HepG2 (cell line): ENCODE data around the gene PLD2. TPM values are rescaled to one million over a fixed set of nuclear protein-coding genes. Genes with fewer than 3 reads are reported as not detected.

Source experiments
- CEBPG ChIP-seq: IDR thresholded peaks from 2 replicates; pipeline ENCODE4 v1.6.1; 2016
- DMTF1 ChIP-seq: sonication (generic); formaldehyde crosslinking; IDR thresholded peaks from 2 replicates; pipeline ENCODE4 v1.4.0; 2020; ENCODE audit warnings: mild to moderate bottlenecking, missing genetic modification reagents
- GATA4 ChIP-seq: sonication (generic); IDR thresholded peaks from 2 replicates; pipeline ENCODE4 v1.6.1; 2016; ENCODE audit warnings: antibody characterized with exemption, low read depth, borderline replicate concordance
- HES4 ChIP-seq: sonication (generic); formaldehyde crosslinking; IDR thresholded peaks from 2 replicates; pipeline ENCODE4 v1.9.0; 2021; ENCODE audit warnings: mild to moderate bottlenecking, missing genetic modification reagents, borderline replicate concordance
- HIVEP1 ChIP-seq: sonication (generic); formaldehyde crosslinking; IDR thresholded peaks from 2 replicates; pipeline ENCODE4 v1.4.0; 2020; ENCODE audit warnings: mild to moderate bottlenecking, missing genetic modification reagents
- IRF9 ChIP-seq: sonication (generic); formaldehyde crosslinking; IDR thresholded peaks from 2 replicates; pipeline ENCODE4 v1.8.0; 2022; ENCODE audit warnings: missing genetic modification reagents, mild to moderate bottlenecking, borderline replicate concordance
- KLF13 ChIP-seq: sonication (generic); formaldehyde crosslinking; IDR thresholded peaks from 2 replicates; pipeline ENCODE4 v1.4.0; 2020; ENCODE audit warnings: mild to moderate bottlenecking, missing genetic modification reagents
- PAXIP1 ChIP-seq: sonication (generic); formaldehyde crosslinking; conservative IDR thresholded peaks from 2 replicates; pipeline ENCODE4 v1.4.0; 2020; ENCODE audit warnings: mild to moderate bottlenecking, missing genetic modification reagents, moderate library complexity
- RAD21 ChIP-seq: fragments of 450-650 bp; formaldehyde crosslinking; IDR thresholded peaks from 2 replicates; pipeline ENCODE4 v1.5.0; 2020; ENCODE audit warnings: mild to moderate bottlenecking
- SUZ12 ChIP-seq: fragments of 150-350 bp; IDR thresholded peaks from 2 replicates; pipeline ENCODE4 v1.6.1; 2014; ENCODE audit warnings: low read depth, low read length
- ZBTB25 ChIP-seq: IDR thresholded peaks from 2 replicates; pipeline ENCODE4 v1.6.1; 2018; ENCODE audit warnings: missing genetic modification reagents
- ZFP62 ChIP-seq: sonication (generic); formaldehyde crosslinking; IDR thresholded peaks from 2 replicates; pipeline ENCODE4 v1.4.0; 2020; ENCODE audit warnings: missing genetic modification reagents
- ZNF20 ChIP-seq: sonication (generic); formaldehyde crosslinking; IDR thresholded peaks from 2 replicates; pipeline ENCODE4 v1.4.0; 2020; ENCODE audit warnings: mild to moderate bottlenecking, moderate library complexity, missing genetic modification reagents
- ZNF33B ChIP-seq: sonication (generic); formaldehyde crosslinking; IDR thresholded peaks from 2 replicates; pipeline ENCODE4 v1.5.1; 2020; ENCODE audit warnings: mild to moderate bottlenecking, missing genetic modification reagents
- ZNF543 ChIP-seq: sonication (generic); formaldehyde crosslinking; IDR thresholded peaks from 2 replicates; pipeline ENCODE4 v1.4.0; 2020; ENCODE audit warnings: mild to moderate bottlenecking, missing genetic modification reagents
- polyA plus RNA-seq, 8 experiments: library from polyadenylated mRNA; depleted of rRNA in 3 of 8; stranded (reverse) in 7 of 8; unstranded in 1 of 8; fragments of >200 nt; fragmentation: Illumina TruSeq in 4 of 8; extraction: Trizol in 4 of 8; gene quantifications; 2 replicates each; pipeline versions ENCODE4 v1.2.1 to v1.2.3, GENCODE V29; 2011 to 2016; ENCODE audit warnings: low read depth in 4 of 8, missing spikeins in 1 of 8, mixed read lengths in 1 of 8; ENCODE audit not compliant: insufficient read depth in 1 of 8
- total RNA-seq, 5 experiments: library from RNA; depleted of rRNA; stranded (reverse); fragments of >200 nt; fragmentation: Illumina TruSeq; extraction: Trizol; gene quantifications; 2 replicates each; pipeline ENCODE4 v1.2.3, GENCODE V29; 2016; ENCODE audit warnings: low read depth in 1 of 5
- TF ChIP-seq, protein P1 (sequence below): sonication (generic); formaldehyde crosslinking; IDR thresholded peaks from 2 replicates; pipeline ENCODE4 v1.5.1; 2020; ENCODE audit warnings: missing genetic modification reagents, mild to moderate bottlenecking, borderline replicate concordance

Gene PLD2
- total and polyA plus RNA-seq, 2 of the 13 experiments (the other 11 are each of a cell fraction or from before 2014, with no cell fraction given): 13.4 to 29.7 TPM

DNA sequence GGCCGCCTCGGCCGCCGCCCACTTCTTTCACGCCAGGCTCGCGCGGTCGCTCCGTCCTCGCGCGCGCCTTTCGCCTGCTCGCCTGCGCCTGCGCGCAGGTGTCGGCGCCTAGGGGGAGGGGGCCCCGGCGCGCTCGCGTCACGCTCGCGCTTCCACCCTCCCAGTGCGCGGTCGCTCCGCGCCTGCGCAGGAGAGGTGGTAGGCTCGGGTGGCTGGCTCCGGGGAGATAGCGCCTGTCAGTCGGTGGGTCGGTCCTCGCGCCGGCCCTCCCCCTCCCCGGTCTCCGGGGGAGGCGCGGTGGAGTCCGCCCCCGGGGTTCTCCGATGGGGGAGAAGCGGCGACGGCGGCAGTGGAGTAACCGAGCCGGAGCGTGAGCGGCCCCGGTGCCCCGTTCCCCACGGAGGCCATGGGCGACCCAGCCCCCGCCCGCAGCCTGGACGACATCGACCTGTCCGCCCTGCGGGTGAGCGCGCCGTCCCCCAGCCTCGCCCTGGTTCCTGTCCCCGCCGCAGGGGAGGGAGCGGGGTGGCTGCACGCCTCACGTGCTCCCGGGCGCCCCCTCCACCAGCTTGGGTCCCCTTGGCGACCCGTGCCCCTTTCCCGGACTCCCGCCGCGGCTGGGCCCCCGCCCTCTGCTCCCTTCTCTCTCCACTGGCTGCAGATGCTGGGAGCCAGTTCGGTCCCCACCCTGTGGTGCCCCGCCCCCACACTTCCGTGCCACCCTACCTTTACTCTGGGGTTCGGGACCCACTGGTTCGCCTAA, 26.4 kb downstream of the PLD2 start, which contains the start of gene MINK1 (continued):
- TF ChIP-seq PAXIP1 (peak; percentile 14; the same call in 1 of the 2 replicates), KLF13 (CRISPR knock-in tag) (no peak), ZFP62 (CRISPR knock-in tag) (no peak), CEBPG (CRISPR knock-in tag) (no peak), HES4 (CRISPR knock-in tag) (0 out of 2 replicates have a peak, but pooled peaks have one; percentile 16), DMTF1 (CRISPR knock-in tag) (peak; percentile 29; the same call in 1 of the 2 replicates), ZNF33B (0 out of 2 replicates have a peak, but pooled peaks have one; percentile 23), IRF9 (peak; percentile 61; the same call in 1 of the 2 replicates), ZNF543 (peak; percentile 54; the same call in 1 of the 2 replicates), SUZ12 (no peak), HIVEP1 (CRISPR knock-in tag) (0 out of 2 replicates have a peak, but pooled peaks have one; percentile 50), RAD21 (CRISPR knock-in tag) (0 out of 2 replicates have a peak, but pooled peaks have one; percentile 10), ZNF20 (0 out of 2 replicates have a peak, but pooled peaks have one; percentile 29), ZBTB25 (CRISPR knock-in tag) (peak; percentile 60; the same call in 1 of the 2 replicates), GATA4 (no peak)
- TF ChIP-seq, protein P1, sequence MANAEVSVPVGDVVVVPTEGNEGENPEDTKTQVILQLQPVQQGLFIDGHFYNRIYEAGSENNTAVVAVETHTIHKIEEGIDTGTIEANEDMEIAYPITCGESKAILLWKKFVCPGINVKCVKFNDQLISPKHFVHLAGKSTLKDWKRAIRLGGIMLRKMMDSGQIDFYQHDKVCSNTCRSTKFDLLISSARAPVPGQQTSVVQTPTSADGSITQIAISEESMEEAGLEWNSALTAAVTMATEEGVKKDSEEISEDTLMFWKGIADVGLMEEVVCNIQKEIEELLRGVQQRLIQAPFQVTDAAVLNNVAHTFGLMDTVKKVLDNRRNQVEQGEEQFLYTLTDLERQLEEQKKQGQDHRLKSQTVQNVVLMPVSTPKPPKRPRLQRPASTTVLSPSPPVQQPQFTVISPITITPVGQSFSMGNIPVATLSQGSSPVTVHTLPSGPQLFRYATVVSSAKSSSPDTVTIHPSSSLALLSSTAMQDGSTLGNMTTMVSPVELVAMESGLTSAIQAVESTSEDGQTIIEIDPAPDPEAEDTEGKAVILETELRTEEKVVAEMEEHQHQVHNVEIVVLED (CRISPR knock-in tag): peak; percentile 72; the same call in 1 of the 2 replicates
